ENCODE measurements around the gene MFAP3L. TPM values are rescaled to one million over a fixed set of nuclear protein-coding genes. Genes with fewer than 3 reads are reported as not detected.
"Not testable (repeated sequence)": the region's sequence is repeated elsewhere in the genome, so short reads cannot be mapped to it uniquely, and the experiment has no call there.

MFAP3L gene
- polyA plus RNA-seq, 3 donors = 0.01 to 0.18 TPM; not detected in 1

DNA sequence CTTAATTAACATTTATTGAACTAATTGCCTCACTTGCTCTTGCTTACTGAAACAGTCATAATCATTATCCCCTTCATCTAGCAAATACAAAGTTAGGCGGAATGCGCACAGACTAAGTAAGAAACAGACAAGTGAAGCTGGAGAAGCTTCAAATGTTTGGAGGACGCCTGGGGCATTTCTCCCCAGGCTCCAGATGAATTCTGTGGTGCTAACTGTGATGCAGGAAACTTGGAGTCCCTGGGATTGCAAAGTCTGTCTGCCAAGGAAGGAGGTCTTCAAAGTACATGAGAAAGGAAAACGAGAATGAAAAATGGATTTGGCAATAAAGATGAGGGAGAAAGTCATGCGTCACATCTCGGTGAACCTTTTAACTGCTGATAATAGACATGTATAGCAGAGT is 23.6 kb upstream of the MFAP3L start:
- Mint-ChIP-seq H3K4me3 (no peak overlapping the region), H3K4me1 (no peaks in the 10 kb centered on the region), H3K27ac (no peak overlapping the region), H3K27me3 (ENCODE audit: low read depth in 3 of 3) (peaks cover 0 to 10% (median 8%) of the 10 kb centered on the region in 3 donors), H3K9me3 (peaks cover 0 to 2% (median 0%) of the 10 kb centered on the region in 7 donors), H3K36me3 (no peaks in the 10 kb centered on the region)
- TF ChIP-seq, protein P1, sequence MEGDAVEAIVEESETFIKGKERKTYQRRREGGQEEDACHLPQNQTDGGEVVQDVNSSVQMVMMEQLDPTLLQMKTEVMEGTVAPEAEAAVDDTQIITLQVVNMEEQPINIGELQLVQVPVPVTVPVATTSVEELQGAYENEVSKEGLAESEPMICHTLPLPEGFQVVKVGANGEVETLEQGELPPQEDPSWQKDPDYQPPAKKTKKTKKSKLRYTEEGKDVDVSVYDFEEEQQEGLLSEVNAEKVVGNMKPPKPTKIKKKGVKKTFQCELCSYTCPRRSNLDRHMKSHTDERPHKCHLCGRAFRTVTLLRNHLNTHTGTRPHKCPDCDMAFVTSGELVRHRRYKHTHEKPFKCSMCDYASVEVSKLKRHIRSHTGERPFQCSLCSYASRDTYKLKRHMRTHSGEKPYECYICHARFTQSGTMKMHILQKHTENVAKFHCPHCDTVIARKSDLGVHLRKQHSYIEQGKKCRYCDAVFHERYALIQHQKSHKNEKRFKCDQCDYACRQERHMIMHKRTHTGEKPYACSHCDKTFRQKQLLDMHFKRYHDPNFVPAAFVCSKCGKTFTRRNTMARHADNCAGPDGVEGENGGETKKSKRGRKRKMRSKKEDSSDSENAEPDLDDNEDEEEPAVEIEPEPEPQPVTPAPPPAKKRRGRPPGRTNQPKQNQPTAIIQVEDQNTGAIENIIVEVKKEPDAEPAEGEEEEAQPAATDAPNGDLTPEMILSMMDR (IDR thresholded peaks at IDR 0.05) = no peak
- DNase-seq = no peak
- no peaks in the 10 kb centered on the region for H3K9me3 ChIP-seq (replicated peaks in 1 of 2; ENCODE audit: control insufficient read depth in 1 of 2, insufficient read depth in 1 of 2, low read length in 2 of 2)
- H3K27me3 ChIP-seq (ENCODE audit: control insufficient read depth in 2 of 2, insufficient read depth in 2 of 2, low read length in 2 of 2) = peaks cover 0 to 3% of the 10 kb centered on the region in 2 donors
- no peaks in the 10 kb centered on the region for H3K4me1 ChIP-seq (ENCODE audit: control insufficient read depth in 1 of 2, insufficient read depth in 2 of 2, low read length in 2 of 2)
- H3K4me2 ChIP-seq (replicated peaks; ENCODE audit: extremely low read depth, low read length, poor library complexity, severe bottlenecking) = no peak overlapping the region
- no peaks in the 10 kb centered on the region for H4K20me1 ChIP-seq (ENCODE audit: insufficient read depth, low read length)
- no peak overlapping the region for H3K9ac ChIP-seq (ENCODE audit: insufficient read depth, low read length, poor library complexity, severe bottlenecking)
- H2AFZ ChIP-seq (ENCODE audit: insufficient read depth, low read depth, low read length, poor library complexity, severe bottlenecking) = no peak overlapping the region
- WGBS (ENCODE audit: insufficient coverage) = 88% methylated on average over 4 of the region's 6 CpGs
- H3K79me2 ChIP-seq (ENCODE audit: insufficient read depth, low read length) = no peaks in the 10 kb centered on the region
- H3K27ac ChIP-seq (ENCODE audit: low read depth in 1 of 2, low read length in 2 of 2) = no peak overlapping the region
- intact Hi-C loops (cut with micrococcal nuclease) = no loop called here
- H3K4me3 ChIP-seq (replicated peaks in 1 of 3; ENCODE audit: low read depth in 2 of 3, low read length in 3 of 3) = no peak overlapping the region
- no peaks in the 10 kb centered on the region for H3K36me3 ChIP-seq (replicated peaks in 1 of 2; ENCODE audit: control insufficient read depth in 1 of 2, insufficient read depth in 2 of 2, low read length in 2 of 2)

DNA sequence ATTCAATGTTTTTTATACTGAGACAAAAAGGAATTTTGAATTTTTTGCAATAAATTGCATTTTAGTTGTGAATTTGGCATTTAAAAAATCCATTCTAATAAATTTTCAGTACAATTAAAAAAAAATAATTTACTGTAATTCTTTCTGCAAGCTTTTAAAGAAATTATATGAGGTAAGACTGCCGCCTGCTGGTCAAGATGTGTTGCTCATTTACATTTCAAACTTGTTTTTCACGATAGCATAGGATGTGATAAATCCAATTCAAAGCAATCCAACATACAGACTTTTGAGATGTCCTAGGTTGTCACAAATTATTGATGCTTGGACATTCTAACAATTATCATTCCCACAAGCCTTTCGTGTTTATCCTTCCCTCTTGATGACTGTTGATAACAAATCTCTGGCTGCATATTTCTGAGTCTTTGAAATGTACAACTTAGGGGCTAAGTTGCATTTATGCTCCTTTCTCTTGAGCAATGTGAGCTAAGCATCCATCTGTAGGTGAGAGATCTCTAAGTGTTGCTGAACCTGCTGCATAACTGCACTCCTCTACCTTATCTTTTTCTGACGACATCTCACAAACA is 21.7 kb upstream of the MFAP3L start:
- Histone ChIP-seq H3K9ac (ENCODE audit: insufficient read depth, low read length, poor library complexity, severe bottlenecking) (no peak overlapping the region), H3K9me3 (replicated peaks in 1 of 2; ENCODE audit: control insufficient read depth in 1 of 2, insufficient read depth in 1 of 2, low read length in 2 of 2) (no peaks in the 10 kb centered on the region), H3K79me2 (ENCODE audit: insufficient read depth, low read length) (no peaks in the 10 kb centered on the region), H3K4me2 (replicated peaks; ENCODE audit: extremely low read depth, low read length, poor library complexity, severe bottlenecking) (no peak overlapping the region), H3K4me1 (ENCODE audit: control insufficient read depth in 1 of 2, insufficient read depth in 2 of 2, low read length in 2 of 2) (no peaks in the 10 kb centered on the region), H3K4me3 (replicated peaks in 1 of 3; ENCODE audit: low read depth in 2 of 3, low read length in 3 of 3) (no peak overlapping the region), H3K27me3 (ENCODE audit: control insufficient read depth in 2 of 2, insufficient read depth in 2 of 2, low read length in 2 of 2) (peaks cover 0 to 3% of the 10 kb centered on the region in 2 donors), H3K36me3 (replicated peaks in 1 of 2; ENCODE audit: control insufficient read depth in 1 of 2, insufficient read depth in 2 of 2, low read length in 2 of 2) (no peaks in the 10 kb centered on the region), H2AFZ (ENCODE audit: insufficient read depth, low read depth, low read length, poor library complexity, severe bottlenecking) (no peak overlapping the region), H3K27ac (ENCODE audit: low read depth in 1 of 2, low read length in 2 of 2) (no peak overlapping the region), H4K20me1 (ENCODE audit: insufficient read depth, low read length) (no peaks in the 10 kb centered on the region)
- TF ChIP-seq, protein P1 (IDR thresholded peaks at IDR 0.05) = peak; percentile 81
- peak; percentile 30 to 47 (median 41) for DNase-seq
- WGBS (ENCODE audit: insufficient coverage) = 100% methylated on average over 1 of the region's 4 CpGs
- Mint-ChIP-seq H3K4me1 (no peaks in the 10 kb centered on the region), H3K36me3 (no peaks in the 10 kb centered on the region), H3K27me3 (ENCODE audit: low read depth in 3 of 3) (peaks cover 0 to 8% (median 5%) of the 10 kb centered on the region in 3 donors), H3K27ac (no peak overlapping the region), H3K9me3 (peaks cover 0 to 6% (median 0%) of the 10 kb centered on the region in 7 donors), H3K4me3 (peak overlapping the region in 1 of 2 donors; percentile 13)
- intact Hi-C loops (cut with micrococcal nuclease) = no loop called here

DNA sequence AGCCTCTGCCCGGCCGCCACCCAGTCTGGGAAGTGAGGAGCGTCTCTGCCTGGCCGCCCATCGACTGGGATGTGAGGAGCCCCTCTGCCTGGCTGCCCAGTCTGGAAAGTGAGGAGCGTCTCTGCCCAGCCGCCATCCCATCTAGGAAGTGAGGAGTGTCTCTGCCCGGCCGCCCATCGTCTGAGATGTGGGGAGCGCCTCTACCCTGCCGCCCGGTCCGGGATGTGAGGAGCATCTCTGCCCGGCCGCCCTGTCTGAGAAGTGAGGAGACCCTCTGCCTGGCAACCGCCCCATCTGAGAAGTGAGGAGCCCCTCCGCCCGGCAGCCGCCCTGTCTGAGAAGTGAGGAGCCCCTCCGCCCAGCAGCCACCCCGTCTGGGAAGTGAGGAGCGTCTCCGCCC is 20.0 kb upstream of the MFAP3L start:
- intact Hi-C loops (cut with micrococcal nuclease); H3K4me2 ChIP-seq (replicated peaks; ENCODE audit: extremely low read depth, low read length, poor library complexity, severe bottlenecking): not testable (repeated sequence)
- 97% methylated on average over 13 of the region's 24 CpGs for WGBS (ENCODE audit: insufficient coverage)

More for the DNA sequence above, 20.0 kb upstream of the MFAP3L start:
- H3K4me1 Mint-ChIP-seq; H2AFZ ChIP-seq (ENCODE audit: insufficient read depth, low read depth, low read length, poor library complexity, severe bottlenecking); H3K27me3 ChIP-seq (ENCODE audit: control insufficient read depth in 2 of 2, insufficient read depth in 2 of 2, low read length in 2 of 2); H3K79me2 ChIP-seq (ENCODE audit: insufficient read depth, low read length); H3K9ac ChIP-seq (ENCODE audit: insufficient read depth, low read length, poor library complexity, severe bottlenecking); H3K9me3 ChIP-seq (replicated peaks in 1 of 2; ENCODE audit: control insufficient read depth in 1 of 2, insufficient read depth in 1 of 2, low read length in 2 of 2); H4K20me1 ChIP-seq (ENCODE audit: insufficient read depth, low read length); H3K4me1 ChIP-seq (ENCODE audit: control insufficient read depth in 1 of 2, insufficient read depth in 2 of 2, low read length in 2 of 2); H3K27me3 Mint-ChIP-seq (ENCODE audit: low read depth in 3 of 3); H3K36me3 ChIP-seq (replicated peaks in 1 of 2; ENCODE audit: control insufficient read depth in 1 of 2, insufficient read depth in 2 of 2, low read length in 2 of 2); H3K4me3 Mint-ChIP-seq; H3K4me3 ChIP-seq (replicated peaks in 1 of 3; ENCODE audit: low read depth in 2 of 3, low read length in 3 of 3); H3K36me3 Mint-ChIP-seq; H3K9me3 Mint-ChIP-seq; H3K27ac ChIP-seq (ENCODE audit: low read depth in 1 of 2, low read length in 2 of 2); DNase-seq: not testable (repeated sequence)
- peak overlapping the region in 1 of 7 donors; percentile 20 for H3K27ac Mint-ChIP-seq
